ENCODE measurements around the gene EFNA3. TPM values are rescaled to one million over a fixed set of nuclear protein-coding genes. Genes with fewer than 3 reads are reported as not detected.

EFNA3 gene
- total and polyA plus RNA-seq, 9 of the 15 experiments (the other 6 are each of a cell fraction or from before 2014, with no cell fraction given) = 0.59 to 7.9 (median 4.7) TPM

- TF ChIP-seq E2F5 (CRISPR knock-in tag; IDR thresholded peaks at IDR 0.05) = no peak
- TF ChIP-seq, protein P1, sequence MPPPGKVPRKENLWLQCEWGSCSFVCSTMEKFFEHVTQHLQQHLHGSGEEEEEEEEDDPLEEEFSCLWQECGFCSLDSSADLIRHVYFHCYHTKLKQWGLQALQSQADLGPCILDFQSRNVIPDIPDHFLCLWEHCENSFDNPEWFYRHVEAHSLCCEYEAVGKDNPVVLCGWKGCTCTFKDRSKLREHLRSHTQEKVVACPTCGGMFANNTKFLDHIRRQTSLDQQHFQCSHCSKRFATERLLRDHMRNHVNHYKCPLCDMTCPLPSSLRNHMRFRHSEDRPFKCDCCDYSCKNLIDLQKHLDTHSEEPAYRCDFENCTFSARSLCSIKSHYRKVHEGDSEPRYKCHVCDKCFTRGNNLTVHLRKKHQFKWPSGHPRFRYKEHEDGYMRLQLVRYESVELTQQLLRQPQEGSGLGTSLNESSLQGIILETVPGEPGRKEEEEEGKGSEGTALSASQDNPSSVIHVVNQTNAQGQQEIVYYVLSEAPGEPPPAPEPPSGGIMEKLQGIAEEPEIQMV (tag; conservative IDR thresholded peaks at IDR 0.05; ENCODE audit: low read depth) = no peak
- no peak for TF ChIP-seq CBX1 (IDR thresholded peaks at IDR 0.05; ENCODE audit: low read depth)
- peak; percentile 20 for TF ChIP-seq KDM5B (IDR thresholded peaks at IDR 0.05; ENCODE audit: insufficient replicate concordance, low read depth, low read length)
- no peak for TF ChIP-seq MAFG (tag; conservative IDR thresholded peaks at IDR 0.05)
These were observed 50.3 kb downstream of the EFNA3 start (continued) for GRCh38 chr1:155128755-155129473.
